Measurements from ENCODE around the gene TLDC2.
"Not testable (repeated sequence)": the region's sequence is repeated elsewhere in the genome, so short reads cannot be mapped to it uniquely, and the experiment has no call there.

The TLDC2 gene

GRCh38 chr20:36916199-36916598 is 40.3 kb downstream of the TLDC2 start:
- DNase-seq = no peak

DNA sequence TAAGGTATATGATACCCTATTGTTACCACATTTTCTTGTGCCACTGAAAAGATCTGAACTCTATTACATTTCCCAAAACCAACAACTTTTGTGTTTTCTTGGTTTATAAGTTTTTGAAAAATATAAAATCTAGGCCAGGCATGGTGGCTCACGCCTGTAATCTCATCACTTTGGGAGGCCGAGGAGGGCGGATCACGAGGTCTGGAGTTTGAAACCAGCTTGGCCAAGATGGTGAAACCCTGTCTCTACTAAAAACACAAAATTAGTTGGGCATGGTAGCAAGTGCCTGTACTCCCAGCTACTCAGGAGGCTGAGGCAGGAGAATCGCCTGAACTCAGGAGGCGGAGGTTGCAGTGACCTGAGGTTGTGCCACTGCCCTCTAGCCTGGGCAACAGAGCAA is 41.3 kb downstream of the TLDC2 start:
- DNase-seq = no peak

DNA sequence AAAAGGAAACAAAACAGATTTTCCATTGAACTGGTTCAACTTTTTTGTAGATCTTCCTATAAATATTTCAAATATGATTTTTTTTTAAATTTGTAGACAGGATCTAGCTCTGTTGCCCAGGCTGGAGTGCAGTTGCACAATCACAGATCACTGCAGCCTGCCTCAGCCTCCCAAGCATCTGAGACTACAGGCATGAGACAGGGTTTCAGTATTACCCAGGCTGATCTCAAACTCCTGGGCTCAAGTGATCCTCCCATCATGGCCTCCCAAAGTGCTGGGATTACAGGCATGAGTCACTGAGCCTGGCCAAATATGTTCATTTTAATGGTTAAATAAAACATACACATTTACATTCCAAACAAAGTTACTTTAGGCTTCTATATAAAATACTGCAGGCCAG is 42.0 kb downstream of the TLDC2 start:
- no peak for DNase-seq

- peak; percentile 48 for DNase-seq
These were observed 43.9 kb downstream of the TLDC2 start for GRCh38 chr20:36919715-36920333.

DNA sequence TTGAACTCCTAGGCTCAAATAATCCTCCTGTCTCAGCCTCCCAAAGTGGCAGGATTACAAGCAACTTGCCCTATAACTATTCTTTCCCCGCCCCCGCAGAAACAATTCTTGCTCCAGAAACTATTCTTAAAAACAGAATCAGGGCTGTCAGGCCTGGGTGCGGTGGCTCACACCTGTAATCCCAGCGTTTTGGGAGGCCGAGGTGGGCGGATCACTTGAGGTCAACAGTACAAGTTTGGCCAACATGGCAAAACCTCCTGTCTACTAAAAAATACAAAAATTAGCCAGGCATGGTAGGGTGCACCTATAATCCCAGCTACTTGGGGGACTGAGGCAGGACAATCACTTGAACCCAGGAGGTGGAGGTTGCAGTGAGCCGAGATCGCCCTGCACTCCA is 44.4 kb downstream of the TLDC2 start:
- no peak for DNase-seq

DNA sequence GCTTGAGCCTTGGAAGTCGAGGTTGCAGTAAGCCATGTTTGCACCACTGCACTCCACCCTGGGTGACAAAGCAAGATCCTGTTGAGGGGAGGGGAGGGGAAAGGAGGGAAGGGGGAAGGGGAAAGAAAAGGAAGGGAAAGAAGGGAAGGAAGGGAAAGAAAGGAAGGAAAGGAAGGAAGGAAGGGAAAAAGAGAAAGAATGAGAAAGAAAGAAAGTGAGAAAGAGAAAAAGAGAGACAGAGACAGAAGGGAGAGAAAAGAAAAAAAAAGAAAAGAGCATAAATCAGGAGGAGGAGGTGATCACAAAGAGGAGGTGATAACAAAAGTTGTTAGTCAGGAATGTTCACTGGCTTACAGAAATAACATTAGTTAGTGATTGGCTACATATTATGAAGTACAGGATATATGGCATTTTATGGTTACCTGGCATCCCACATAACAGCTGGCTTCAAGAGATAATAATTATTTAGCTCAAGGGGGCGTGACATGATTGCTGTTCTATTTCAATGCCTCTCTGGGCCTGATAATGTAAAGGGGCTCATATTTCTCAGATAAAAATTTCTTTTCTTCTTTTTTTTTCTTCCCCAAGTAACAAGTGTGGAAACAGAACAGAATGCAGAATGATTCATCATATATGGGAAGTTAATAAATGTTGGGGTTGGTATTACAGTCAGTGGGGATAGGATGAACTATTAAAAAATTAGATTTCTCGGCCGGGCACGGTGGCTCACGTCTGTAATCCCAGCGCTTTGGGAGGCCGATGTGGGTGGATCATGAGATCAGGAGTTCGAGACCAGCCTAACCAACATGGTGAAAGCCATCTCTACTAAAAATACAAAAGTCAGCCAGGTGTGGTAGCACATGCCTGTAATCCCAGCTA is 48.5 kb downstream of the TLDC2 start:
- DNase-seq = no peak

GRCh38 chr20:36925234-36925633 is 49.3 kb downstream of the TLDC2 start:
- DNase-seq = no peak

- DNase-seq = no peak
These were observed 50.8 kb downstream of the TLDC2 start for GRCh38 chr20:36926653-36927200.

GRCh38 chr20:36927704-36928103 is 51.8 kb downstream of the TLDC2 start:
- no peak for DNase-seq

GRCh38 chr20:36929290-36929689 is 53.4 kb downstream of the TLDC2 start:
- no peak for DNase-seq

- DNase-seq = no peak
These were observed 53.8 kb downstream of the TLDC2 start for GRCh38 chr20:36929691-36930090.

GRCh38 chr20:36932067-36932466 is 56.1 kb downstream of the TLDC2 start:
- not testable (repeated sequence) for DNase-seq

- DNase-seq = no peak
These were observed 56.8 kb downstream of the TLDC2 start for GRCh38 chr20:36932476-36933426.

- DNase-seq = not testable (repeated sequence)
These were observed 57.6 kb downstream of the TLDC2 start for GRCh38 chr20:36933571-36933970.

DNA sequence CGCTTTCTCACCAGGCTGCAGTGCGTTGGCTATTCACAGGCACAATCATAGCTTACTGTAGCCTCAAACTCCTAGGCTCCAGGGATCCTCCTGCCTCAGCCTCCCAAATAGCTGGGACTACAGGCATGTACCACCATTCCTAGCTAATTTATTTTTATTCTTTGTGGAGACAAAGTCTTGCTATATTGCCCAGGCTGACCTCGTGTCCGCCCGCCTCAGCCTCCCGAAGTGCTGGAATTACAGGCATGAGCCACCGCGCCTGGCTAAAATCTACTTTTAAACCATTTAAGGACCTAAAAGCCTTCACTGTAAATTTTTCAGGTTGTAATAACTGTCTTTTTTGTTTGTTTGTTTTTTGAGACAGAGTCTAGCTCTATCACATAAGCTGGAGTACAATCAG is 60.4 kb downstream of the TLDC2 start:
- no peak for DNase-seq

DNA sequence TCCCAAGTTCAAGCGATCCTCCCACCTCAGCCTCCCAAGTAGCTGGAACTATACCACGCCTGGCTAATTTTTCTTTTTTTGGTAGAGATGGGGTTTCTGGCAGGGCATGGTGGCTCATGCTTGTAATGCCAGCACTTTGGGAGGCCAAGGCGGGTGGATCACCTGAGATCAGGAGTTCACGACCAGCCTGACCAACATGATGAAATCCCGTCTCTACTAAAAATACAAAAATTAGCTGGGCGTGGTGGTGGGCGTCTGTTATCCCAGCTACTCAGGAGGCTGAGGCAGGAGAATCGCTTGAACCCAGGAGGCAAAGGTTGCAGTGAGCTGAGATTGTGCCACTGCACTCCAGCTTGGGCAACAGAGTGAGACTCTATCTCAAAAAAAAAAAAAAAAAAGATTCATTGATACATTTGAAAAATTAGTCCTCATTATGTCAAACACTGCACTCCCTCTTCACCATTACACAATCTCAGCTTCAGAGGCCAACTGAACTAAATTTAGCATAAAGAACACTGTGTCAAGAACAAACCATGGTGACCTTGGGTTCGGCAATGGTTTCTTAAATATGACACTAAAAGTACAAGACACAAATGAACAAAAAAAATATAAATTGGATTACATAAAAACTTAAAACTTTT is 60.9 kb downstream of the TLDC2 start:
- DNase-seq = not testable (repeated sequence)

DNA sequence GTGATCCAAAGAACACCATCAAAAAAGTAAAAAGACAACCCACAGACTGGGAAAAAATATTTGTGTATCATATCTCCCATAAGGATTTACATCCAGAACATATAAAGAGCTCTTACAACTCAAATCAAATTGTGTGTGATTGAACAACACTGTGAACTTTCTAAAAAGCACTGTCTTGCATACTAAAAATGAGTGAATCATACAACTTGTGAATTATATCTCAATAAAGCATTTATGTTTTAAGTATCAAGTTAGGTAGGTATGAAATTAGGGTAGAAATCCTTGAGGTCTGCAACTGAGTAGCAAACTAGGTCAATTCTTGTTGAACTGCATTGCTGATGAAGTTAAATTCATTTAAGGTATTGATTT is 61.4 kb downstream of the TLDC2 start:
- no peak for DNase-seq

DNA sequence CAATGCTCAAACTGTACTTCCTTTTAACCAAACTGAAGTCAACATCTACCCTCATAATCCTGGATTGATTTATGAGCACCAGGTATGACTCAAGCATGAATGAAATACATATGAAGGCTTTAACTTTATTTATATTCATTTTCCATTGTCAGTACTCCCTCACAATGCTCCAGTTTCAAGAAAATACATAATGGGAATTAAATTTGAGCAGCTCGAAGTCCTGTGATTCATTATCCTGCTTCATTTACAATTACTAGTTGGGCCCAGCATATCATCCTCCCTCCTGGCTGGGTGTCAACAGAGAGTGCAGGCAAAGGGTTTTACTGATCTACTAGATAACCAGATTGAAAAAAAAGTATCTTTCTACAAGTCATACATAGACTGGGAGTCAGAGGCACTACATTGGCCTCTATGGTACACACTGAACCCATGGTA is 65.5 kb downstream of the TLDC2 start:
- DNase-seq = no peak
